ENCODE data around the gene STPG4. TPM values are rescaled to one million over a fixed set of nuclear protein-coding genes. Genes with fewer than 3 reads are reported as not detected.

Gene STPG4
- total RNA-seq, 1 experiment from 2014 or later = 0.79 TPM

DNA sequence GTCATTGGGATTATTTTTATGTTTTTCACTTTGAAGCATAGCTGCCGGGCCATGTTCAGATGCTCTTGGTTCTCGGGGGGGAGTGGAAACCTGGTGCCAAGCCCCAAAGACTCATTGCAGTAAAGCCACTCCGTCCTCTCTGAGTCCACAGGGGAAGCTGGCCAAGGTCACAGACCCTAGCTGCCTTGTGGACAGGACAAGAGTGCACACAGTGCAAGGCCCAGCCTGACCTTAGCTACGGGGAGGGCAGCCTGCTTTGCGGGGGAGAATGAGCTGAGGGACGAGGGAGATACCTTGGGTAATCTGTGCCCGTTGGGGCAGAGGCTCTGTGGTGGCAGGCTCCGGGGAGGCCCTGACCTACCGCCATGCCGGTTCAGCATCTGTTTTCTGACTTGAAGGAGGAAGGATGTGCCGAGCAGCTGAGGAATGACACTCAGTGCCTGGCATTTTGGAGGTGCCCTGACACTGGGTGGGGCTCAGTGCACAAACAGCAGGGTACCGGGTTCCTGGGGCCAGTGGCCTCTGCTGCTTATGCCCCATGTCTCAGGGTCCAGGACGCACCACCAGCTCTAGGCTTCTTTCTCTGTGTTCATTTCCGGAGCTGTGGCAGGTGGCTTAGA is 87.2 kb downstream of the STPG4 start:
- H3K9me3 ChIP-seq = no peaks in the 10 kb centered on the region
- peaks cover 73% of the 10 kb centered on the region for H3K4me1 ChIP-seq
- Mint-ChIP-seq H3K27me3 (ENCODE audit: insufficient read depth, unreplicated experiment) (no peaks in the 10 kb centered on the region), H3K36me3 (ENCODE audit: insufficient read depth, unreplicated experiment) (peaks cover 55% of the 10 kb centered on the region), H3K9me3 (ENCODE audit: unreplicated experiment) (no peaks in the 10 kb centered on the region), H3K4me1 (ENCODE audit: low read depth, unreplicated experiment) (peaks cover 65% of the 10 kb centered on the region), H3K27ac (ENCODE audit: unreplicated experiment) (peak overlapping the region; percentile 91), H3K4me3 (ENCODE audit: unreplicated experiment) (peak overlapping the region; percentile 50)
- DNase-seq = no peak
- H3K27me3 ChIP-seq (replicated peaks; ENCODE audit: control insufficient read depth, insufficient read depth, low read length) = no peaks in the 10 kb centered on the region
- peaks cover under 1% of the 10 kb centered on the region; the same call in 1 of the 2 replicates for H3K36me3 ChIP-seq (ENCODE audit: control insufficient read depth, insufficient read depth, low read length)
- TF ChIP-seq, protein P1, sequence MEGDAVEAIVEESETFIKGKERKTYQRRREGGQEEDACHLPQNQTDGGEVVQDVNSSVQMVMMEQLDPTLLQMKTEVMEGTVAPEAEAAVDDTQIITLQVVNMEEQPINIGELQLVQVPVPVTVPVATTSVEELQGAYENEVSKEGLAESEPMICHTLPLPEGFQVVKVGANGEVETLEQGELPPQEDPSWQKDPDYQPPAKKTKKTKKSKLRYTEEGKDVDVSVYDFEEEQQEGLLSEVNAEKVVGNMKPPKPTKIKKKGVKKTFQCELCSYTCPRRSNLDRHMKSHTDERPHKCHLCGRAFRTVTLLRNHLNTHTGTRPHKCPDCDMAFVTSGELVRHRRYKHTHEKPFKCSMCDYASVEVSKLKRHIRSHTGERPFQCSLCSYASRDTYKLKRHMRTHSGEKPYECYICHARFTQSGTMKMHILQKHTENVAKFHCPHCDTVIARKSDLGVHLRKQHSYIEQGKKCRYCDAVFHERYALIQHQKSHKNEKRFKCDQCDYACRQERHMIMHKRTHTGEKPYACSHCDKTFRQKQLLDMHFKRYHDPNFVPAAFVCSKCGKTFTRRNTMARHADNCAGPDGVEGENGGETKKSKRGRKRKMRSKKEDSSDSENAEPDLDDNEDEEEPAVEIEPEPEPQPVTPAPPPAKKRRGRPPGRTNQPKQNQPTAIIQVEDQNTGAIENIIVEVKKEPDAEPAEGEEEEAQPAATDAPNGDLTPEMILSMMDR (IDR thresholded peaks at IDR 0.05; ENCODE audit: insufficient read depth in 1 of 2, low read depth in 1 of 2, low read length in 1 of 2, severe bottlenecking in 1 of 2, unreplicated experiment in 1 of 2) = no peak
- intact Hi-C loops (cut with micrococcal nuclease; ENCODE audit: unreplicated experiment) = no loop called here
- POLR2A ChIA-PET = no interaction called here
- CTCF ChIA-PET = interaction anchor here (0.6 kb wide), 2 partner anchors 52 to 164 kb away, joined by 4 to 7 read pairs; no protein-coding TSS in a partner anchor
- BruUV-seq (replicated peaks) = no TSS peak
- no peak overlapping the region for H3K4me3 ChIP-seq (ENCODE audit: low read depth, low read length)

- Mint-ChIP-seq H3K36me3 (ENCODE audit: insufficient read depth, unreplicated experiment) (peaks cover 50% of the 10 kb centered on the region), H3K4me3 (ENCODE audit: unreplicated experiment) (no peak overlapping the region), H3K9me3 (ENCODE audit: unreplicated experiment) (no peaks in the 10 kb centered on the region), H3K4me1 (ENCODE audit: low read depth, unreplicated experiment) (peaks cover 48% of the 10 kb centered on the region), H3K27ac (ENCODE audit: unreplicated experiment) (peak overlapping the region; percentile 82), H3K27me3 (ENCODE audit: insufficient read depth, unreplicated experiment) (no peaks in the 10 kb centered on the region)
- H3K4me1 ChIP-seq = peaks cover 70% of the 10 kb centered on the region
- H3K4me3 ChIP-seq (ENCODE audit: low read depth, low read length) = no peak overlapping the region
- ChIA-PET POLR2A (interaction anchor here (0.7 to 1.0 kb wide), 3 partner anchors 11 to 279 kb away, joined by 4 to 5 read pairs (median 4); no protein-coding TSS in a partner anchor), CTCF (interaction anchor here (0.6 to 0.7 kb wide), 4 partner anchors 11 to 247 kb away, joined by 3 to 5 read pairs (median 4); no protein-coding TSS in a partner anchor)
- no peaks in the 10 kb centered on the region for H3K27me3 ChIP-seq (replicated peaks; ENCODE audit: control insufficient read depth, insufficient read depth, low read length)
- TF ChIP-seq, protein P1 (IDR thresholded peaks at IDR 0.05; ENCODE audit: insufficient read depth in 1 of 2, low read depth in 1 of 2, low read length in 1 of 2, severe bottlenecking in 1 of 2, unreplicated experiment in 1 of 2) = no peak
- 0 out of 2 replicates have a peak, but pooled peaks cover 1% of the 10 kb centered on the region for H3K36me3 ChIP-seq (ENCODE audit: control insufficient read depth, insufficient read depth, low read length)
- BruUV-seq (replicated peaks) = no TSS peak
- no peak for DNase-seq
- intact Hi-C loops (cut with micrococcal nuclease; ENCODE audit: unreplicated experiment) = no loop called here
- H3K9me3 ChIP-seq = no peaks in the 10 kb centered on the region
These were observed 89.2 kb downstream of the STPG4 start for GRCh38 chr2:47065771-47066380.

GRCh38 chr2:47065343-47065742 is 89.8 kb downstream of the STPG4 start:
- H3K36me3 Mint-ChIP-seq (ENCODE audit: insufficient read depth, unreplicated experiment) = peaks cover 50% of the 10 kb centered on the region
- H3K27me3 Mint-ChIP-seq (ENCODE audit: insufficient read depth, unreplicated experiment) = no peaks in the 10 kb centered on the region
- intact Hi-C loops (cut with micrococcal nuclease; ENCODE audit: unreplicated experiment) = no loop called here
- no peak for DNase-seq
- no peak overlapping the region for H3K4me3 ChIP-seq (ENCODE audit: low read depth, low read length)
- 0 out of 2 replicates have a peak, but pooled peaks cover 1% of the 10 kb centered on the region for H3K36me3 ChIP-seq (ENCODE audit: control insufficient read depth, insufficient read depth, low read length)
- no TSS peak for BruUV-seq (replicated peaks)
- H3K9me3 Mint-ChIP-seq (ENCODE audit: unreplicated experiment) = no peaks in the 10 kb centered on the region
- H3K4me3 Mint-ChIP-seq (ENCODE audit: unreplicated experiment) = no peak overlapping the region
- H3K4me1 ChIP-seq = peaks cover 65% of the 10 kb centered on the region
- no peaks in the 10 kb centered on the region for H3K27me3 ChIP-seq (replicated peaks; ENCODE audit: control insufficient read depth, insufficient read depth, low read length)
- POLR2A ChIA-PET = interaction anchor here (0.9 to 1.0 kb wide), 2 partner anchors 12 to 29 kb away, joined by 4 read pairs; no protein-coding TSS in a partner anchor
- peaks cover 48% of the 10 kb centered on the region for H3K4me1 Mint-ChIP-seq (ENCODE audit: low read depth, unreplicated experiment)
- TF ChIP-seq, protein P1 (IDR thresholded peaks at IDR 0.05; ENCODE audit: insufficient read depth in 1 of 2, low read depth in 1 of 2, low read length in 1 of 2, severe bottlenecking in 1 of 2, unreplicated experiment in 1 of 2) = no peak
- H3K27ac Mint-ChIP-seq (ENCODE audit: unreplicated experiment) = peak overlapping the region; percentile 82
- no peaks in the 10 kb centered on the region for H3K9me3 ChIP-seq
- CTCF ChIA-PET = interaction anchor here (0.7 kb wide), 1 partner anchor 12 kb away, joined by 3 read pairs; no protein-coding TSS in a partner anchor
